ENCODE measurements around the gene ACSS2.

Gene ACSS2

GRCh38 chr20:34876406-34877282 is at the start of gene ACSS2:
Gene ACSS2 (plus strand): TSS chr20:34876612. CDS start chr20:34876646, 34 bp downstream.
- peak; percentile 97 for DNase-seq (ENCODE audit: low spot score)

DNA sequence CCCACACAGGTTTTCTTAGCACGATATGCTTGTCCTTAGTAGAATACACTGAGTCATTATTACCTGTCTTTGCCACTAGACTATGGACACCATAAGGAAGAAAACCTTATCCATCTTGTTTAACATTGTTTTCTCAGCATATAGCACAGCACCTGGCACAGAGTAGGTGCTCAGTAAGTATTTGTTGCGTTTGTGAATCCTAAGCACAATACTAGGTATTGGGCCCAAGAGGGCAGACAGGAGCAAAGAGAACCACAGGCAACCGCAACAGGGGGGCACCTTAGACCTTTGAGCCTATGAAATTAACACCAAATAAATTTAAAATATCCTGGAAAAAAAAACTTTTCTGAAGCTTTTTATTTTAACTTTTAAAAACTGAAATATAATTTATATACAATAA is 47.2 kb upstream of the ACSS2 start:
- no peak for DNase-seq (ENCODE audit: low spot score)

- DNase-seq (ENCODE audit: low spot score), result no peak
Observed at GRCh38 chr20:34831936-34832335, 44.5 kb upstream of the ACSS2 start.

DNA sequence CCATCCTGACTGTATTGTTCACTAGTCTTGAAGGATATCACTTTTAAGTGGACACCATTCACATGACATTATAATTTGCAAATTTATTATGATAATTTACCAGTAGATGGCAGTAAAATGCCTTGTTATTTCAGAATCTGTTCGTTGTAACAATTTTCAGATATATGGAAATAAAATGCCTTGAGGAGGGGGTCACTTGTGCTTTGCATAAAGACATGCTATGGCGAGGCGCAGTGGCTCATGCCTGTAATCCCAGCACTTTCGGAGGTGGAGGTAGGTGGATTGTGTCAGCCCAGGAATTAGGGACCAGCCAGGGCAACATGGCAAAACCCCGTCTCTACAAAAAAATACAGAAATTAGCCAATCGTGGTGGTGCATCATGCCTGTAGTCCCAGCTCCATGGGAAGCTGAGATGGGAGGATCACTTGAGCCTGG is 41.9 kb upstream of the ACSS2 start:
- peak; percentile 37 for DNase-seq (ENCODE audit: low spot score)

- no peak for DNase-seq (ENCODE audit: low spot score)
Observed at GRCh38 chr20:34842143-34842542, 34.3 kb upstream of the ACSS2 start.

- no peak for DNase-seq (ENCODE audit: low spot score)
Observed at GRCh38 chr20:34843421-34843820, 33.0 kb upstream of the ACSS2 start.

GRCh38 chr20:34848597-34848996 is 27.8 kb upstream of the ACSS2 start:
- DNase-seq (ENCODE audit: low spot score), result no peak

DNA sequence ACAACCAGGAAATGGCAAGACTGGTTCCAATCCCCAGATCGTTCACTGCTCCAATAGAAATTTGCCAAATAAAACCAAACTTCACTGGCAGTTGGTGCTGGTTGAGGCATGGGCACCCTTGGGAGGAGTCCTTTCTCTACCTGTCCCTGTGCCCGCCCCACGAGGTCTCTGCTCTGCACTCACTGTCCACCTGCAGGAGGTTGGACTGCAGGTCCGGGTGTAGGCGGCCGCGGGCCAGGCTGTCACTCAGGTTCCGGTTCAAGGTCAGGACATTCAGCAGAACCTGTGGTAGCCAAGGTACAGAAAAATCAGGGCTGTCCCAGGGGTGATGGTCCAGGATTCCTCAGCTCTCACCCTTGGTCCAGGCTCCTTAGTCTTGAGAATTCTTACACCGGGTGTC is 26.6 kb upstream of the ACSS2 start:
- DNase-seq (ENCODE audit: low spot score), result no peak

DNA sequence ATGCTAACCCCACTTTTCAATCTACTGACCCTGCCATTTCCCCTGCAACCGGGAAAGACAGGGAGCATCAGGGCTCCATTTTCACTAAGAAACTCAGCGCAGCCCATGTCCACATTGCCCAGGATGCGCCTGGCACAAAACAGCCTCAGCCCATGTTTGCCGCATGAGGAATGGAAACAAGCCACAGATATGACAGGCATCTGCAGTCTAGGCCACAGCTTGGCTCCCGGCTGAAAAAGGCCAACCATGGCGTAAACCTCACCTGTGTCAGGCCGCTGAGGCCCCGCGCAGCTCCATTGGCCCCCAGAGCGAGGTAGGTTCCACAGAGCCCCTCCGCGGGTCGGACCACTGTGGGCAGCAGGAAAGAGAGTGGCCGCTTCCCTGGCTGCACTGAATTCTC is 25.4 kb upstream of the ACSS2 start:
- DNase-seq (ENCODE audit: low spot score), result no peak

- DNase-seq (ENCODE audit: low spot score), result no peak
Observed at GRCh38 chr20:34852298-34852697, 24.1 kb upstream of the ACSS2 start.

DNA sequence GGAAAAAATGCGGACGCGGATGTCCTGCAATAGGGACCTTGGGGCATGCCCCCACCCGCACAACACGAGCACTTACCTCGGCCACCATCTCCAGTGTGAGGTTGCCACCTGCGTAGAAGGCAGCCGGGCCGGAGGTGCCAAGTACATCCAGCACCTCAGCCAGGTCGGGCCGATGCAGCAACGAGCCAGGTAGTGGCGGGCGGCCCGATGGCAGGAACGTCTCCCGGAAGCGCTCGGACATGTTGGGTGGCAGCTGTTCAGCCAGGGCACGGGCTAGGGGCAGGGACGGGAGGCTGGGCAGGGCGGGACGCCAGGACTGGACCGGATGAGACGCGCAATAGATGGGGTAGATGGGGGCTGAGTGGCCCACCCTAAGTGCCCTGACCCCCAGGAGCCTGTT is 17.0 kb upstream of the ACSS2 start:
- DNase-seq (ENCODE audit: low spot score), result no peak

DNA sequence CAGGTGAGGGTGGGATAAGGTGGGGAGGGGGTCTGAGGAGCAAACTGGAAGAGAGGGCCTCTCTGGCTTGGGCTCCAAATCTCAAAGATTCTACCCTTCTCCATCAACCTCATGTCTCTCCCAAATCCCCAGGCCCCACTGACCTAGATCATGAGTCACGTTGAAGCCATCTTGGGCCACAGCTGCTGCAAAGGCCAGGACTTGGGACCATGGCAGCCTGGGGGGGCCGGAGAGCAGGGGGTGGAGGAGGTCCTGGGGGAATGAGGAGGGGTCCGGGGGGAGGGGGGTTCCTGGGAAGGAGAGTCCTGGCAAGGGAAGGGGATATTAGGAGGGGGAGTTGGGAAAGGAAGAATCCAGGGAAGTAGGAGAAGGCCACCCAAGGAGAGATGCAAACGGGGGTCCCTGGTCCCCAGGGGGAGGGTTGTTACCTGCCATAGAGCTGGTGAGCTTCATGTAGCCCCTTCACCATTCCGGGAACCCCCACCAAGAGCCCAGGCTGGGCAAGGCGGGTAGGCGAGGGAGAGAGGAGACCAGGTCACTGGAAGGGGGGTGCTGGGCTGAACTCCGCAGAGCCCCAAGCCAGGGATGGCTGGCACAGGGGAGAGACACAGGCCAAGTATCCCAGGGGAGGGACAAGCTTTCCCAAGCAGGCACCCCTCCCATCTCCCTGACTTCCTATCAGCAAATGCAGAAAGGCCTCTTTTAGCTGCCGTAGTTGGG is 16.4 kb upstream of the ACSS2 start:
- DNase-seq (ENCODE audit: low spot score), result no peak

GRCh38 chr20:34861386-34862084 is 14.9 kb upstream of the ACSS2 start:
- no peak for DNase-seq (ENCODE audit: low spot score)

DNA sequence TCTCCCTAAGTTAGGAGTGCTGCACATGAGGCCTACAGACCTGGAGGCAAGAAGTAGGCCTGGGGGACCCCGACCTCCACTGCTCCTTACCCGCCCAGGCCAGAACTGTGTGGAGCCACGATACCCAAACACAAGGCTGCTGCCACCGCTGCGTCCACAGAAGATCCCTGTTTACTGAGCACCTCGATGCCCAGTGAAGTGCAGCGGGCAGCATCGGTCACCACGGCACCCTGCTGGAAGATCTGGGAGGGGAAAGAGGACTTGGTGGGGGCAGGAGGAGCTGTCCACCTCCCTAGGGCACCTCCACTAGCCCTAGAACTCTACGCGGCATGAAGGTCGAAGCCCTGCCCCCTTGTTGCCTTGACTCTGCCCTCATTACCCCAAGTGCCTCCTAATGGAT is 13.7 kb upstream of the ACSS2 start:
- DNase-seq (ENCODE audit: low spot score), result no peak

- DNase-seq (ENCODE audit: low spot score), result no peak
Observed at GRCh38 chr20:34863421-34863965, 12.9 kb upstream of the ACSS2 start.

DNA sequence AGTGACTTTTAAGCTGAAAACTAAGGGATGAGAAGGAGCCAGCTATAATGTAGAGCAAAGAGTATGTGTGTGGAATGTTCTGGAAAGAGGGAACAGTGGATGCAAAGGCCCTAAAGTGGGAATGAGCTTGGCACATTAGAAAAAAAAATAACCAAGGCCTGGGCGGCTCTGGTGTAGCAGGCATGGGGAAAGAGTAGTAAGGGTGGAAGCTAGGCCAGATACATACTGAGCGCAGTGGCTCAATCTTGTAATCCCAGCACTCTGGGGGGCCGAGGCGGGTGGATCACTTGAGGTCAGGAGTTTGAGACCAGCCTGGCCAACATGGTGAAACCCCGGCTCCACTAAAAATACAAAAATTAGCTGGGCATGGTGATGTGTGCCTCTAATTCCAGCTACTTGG is 12.2 kb upstream of the ACSS2 start:
- DNase-seq (ENCODE audit: low spot score), result no peak

DNA sequence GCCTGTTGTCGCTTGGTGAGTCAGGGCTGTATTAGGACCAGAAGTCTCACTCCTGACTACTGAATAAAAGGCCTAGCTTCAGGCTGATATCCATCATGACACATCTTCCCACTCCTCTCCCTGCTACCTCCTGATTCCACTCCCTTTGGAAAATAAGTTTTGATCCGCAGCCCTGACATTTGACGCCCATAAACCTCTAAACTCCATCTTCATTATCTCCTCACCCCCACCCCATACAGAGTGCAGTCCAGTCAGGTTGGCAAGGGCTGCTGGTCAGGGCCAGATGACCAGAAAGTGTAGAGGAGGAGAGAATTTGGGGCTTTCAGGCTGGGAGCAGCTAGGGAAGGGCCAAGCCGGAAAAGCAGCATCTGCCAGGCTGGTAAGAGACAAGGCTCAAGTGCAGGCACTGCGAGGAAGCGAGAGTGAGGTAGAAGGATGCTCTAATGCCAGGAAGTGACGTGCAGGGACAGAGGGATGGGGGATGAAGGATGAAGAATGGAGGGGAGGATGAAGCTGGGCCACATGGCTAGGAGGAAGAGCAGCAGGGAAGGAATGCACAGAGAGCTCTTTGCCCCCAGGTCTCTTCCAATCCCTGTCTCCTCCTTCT is 5.0 kb upstream of the ACSS2 start:
- DNase-seq (ENCODE audit: low spot score), result no peak

- no peak for DNase-seq (ENCODE audit: low spot score)
Observed at GRCh38 chr20:34871966-34872621, 4.3 kb upstream of the ACSS2 start.

DNA sequence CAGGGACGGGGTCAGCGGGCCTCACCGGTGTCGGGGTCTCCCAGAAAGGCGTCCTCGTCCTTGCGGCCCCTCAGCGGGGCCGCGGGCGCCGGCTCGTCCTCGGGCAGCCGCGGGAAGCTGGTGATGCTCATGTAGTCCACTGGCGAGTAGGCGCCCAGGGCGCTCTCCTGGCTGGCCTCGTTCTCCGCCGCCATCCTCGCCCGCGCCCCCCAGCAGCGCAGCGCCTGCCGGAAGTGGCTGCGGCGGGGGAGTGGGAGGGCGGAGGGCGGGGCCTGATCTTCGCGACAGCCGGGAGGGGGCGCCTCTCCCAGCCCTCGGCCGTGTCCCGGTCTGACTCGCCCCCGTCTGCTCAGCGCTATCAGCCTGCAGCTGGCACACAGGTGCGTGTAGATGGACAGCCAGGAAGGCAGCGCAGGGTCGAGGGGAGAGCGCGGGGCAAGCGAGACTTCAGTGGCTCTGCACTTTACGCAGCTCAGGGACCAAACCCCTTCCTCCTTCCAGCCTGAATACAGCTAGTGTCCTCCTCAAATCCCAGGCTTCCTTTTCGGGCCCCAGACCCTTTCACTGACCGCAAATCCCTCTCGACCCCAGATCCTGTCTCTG is 3.7 kb upstream of the ACSS2 start, which contains the start of gene GGT7:
Gene GGT7, minus strand, starts transcription at position 235 of the 603 bp plus-strand sequence. Its CDS starts 41 bp downstream, at position 194.
- DNase-seq (ENCODE audit: low spot score), result peak; percentile 90

DNA sequence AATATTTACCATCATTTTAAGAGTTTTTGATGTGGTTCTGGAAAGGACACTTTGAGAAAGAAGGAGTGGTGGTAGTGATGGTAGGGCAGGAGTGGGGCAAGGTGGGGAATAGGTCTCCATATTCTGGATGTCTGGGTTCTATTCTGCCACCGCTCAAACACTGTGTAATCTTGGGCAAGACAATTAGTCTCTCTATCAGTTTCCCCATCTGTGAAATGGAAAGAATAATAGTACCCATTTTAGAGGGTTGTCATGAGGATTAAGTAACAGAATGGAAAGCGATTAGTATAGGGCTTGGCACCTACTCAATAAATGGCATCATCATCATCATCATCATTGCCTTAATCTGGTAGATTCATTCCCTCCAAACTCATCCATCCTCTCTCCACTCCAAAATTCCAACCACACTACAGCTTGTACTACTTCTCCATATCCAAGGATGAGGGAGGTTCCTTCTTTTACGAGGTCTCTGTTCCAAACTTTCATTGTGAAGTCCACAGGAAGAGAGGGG is 2.8 kb upstream of the ACSS2 start:
- no peak for DNase-seq (ENCODE audit: low spot score)

Data from AG08396 (cell line).